Naive thymus-derived CD4-positive, alpha-beta T cell (primary cell): Measurements from ENCODE around the gene SNX19. TPM values are rescaled to one million over a fixed set of nuclear protein-coding genes. Genes with fewer than 3 reads are reported as not detected.

ENCODE experiments used
- ATAC-seq: fragments of 150-1000 bp; cut with Tn5 transposase; 2 replicates; pipeline ENCODE4 v1.10.0; 2021; ENCODE audit warnings: mild to moderate bottlenecking, moderate library complexity
- CTCF ChIA-PET: fragments of 350-600 bp; sonication (Branson Sonifier 250); formaldehyde crosslinking; loops from one replicate; lab custom pipeline; 2021; ENCODE audit warnings: antibody characterized with exemption; lab: Charles Lee
- POLR2A ChIA-PET: fragments of 350-600 bp; sonication (Branson Sonifier 250); formaldehyde crosslinking; loops from one replicate; lab custom pipeline; 2021; ENCODE audit warnings: antibody characterized with exemption, inconsistent platforms; lab: Charles Lee
- DNase-seq, 9 donors: peaks; one replicate each; pipeline versions ENCODE4 v3.0.0 to v3.0.0-alpha.2; 2020 to 2022; ENCODE audit warnings: mixed read lengths in 1 of 9
- H3K27ac ChIP-seq: one replicate; pipeline ENCODE4 v1.7.0; 2013; ENCODE audit warnings: mild to moderate bottlenecking, low read depth, low read length, moderate library complexity
- H3K27me3 ChIP-seq, 2 donors: one replicate each; pipeline ENCODE4 v1.7.0; 2013; ENCODE audit warnings: low read length in 2 of 2, mild to moderate bottlenecking in 2 of 2, moderate library complexity in 2 of 2; ENCODE audit not compliant: control insufficient read depth in 2 of 2, insufficient read depth in 2 of 2
- H3K36me3 ChIP-seq, 3 experiments: 1 replicate in 2 of 3; 2 replicates in 1 of 3; pipeline ENCODE4 v1.7.0; 2013; ENCODE audit warnings: low read length in 3 of 3, mild to moderate bottlenecking in 3 of 3, moderate library complexity in 1 of 3; ENCODE audit not compliant: insufficient read depth in 3 of 3, control insufficient read depth in 2 of 3
- H3K4me1 ChIP-seq, 2 donors: one replicate each; pipeline ENCODE4 v1.7.0; 2013; ENCODE audit warnings: low read length in 2 of 2, mild to moderate bottlenecking in 2 of 2, moderate library complexity in 1 of 2; ENCODE audit not compliant: control insufficient read depth in 2 of 2, insufficient read depth in 2 of 2
- H3K4me3 ChIP-seq: 2 replicates; pipeline ENCODE4 v1.7.0; 2013; ENCODE audit warnings: mild to moderate bottlenecking, low read length
- H3K9me3 ChIP-seq, 3 experiments: 1 replicate in 2 of 3; 2 replicates in 1 of 3; pipeline ENCODE4 v1.7.0; 2013; ENCODE audit warnings: low read length in 3 of 3; ENCODE audit not compliant: control insufficient read depth in 2 of 3
- H3K27ac Mint-ChIP-seq, 9 donors: one replicate each; pipeline ENCODE4 v1.8.0; 2020 to 2022; ENCODE audit warnings: mixed read lengths in 9 of 9, mild to moderate bottlenecking in 8 of 9, moderate library complexity in 5 of 9, inconsistent platforms in 2 of 9
- H3K27me3 Mint-ChIP-seq, 5 donors: one replicate each; pipeline ENCODE4 v1.8.0; 2021 to 2022; ENCODE audit warnings: mixed read lengths in 5 of 5, mild to moderate bottlenecking in 1 of 5
- H3K36me3 Mint-ChIP-seq, 5 donors: one replicate each; pipeline ENCODE4 v1.8.0; 2020 to 2022; ENCODE audit warnings: mixed read lengths in 5 of 5, mild to moderate bottlenecking in 3 of 5, inconsistent platforms in 1 of 5
- H3K4me1 Mint-ChIP-seq, 7 donors: one replicate each; pipeline ENCODE4 v1.8.0; 2020 to 2022; ENCODE audit warnings: mixed read lengths in 7 of 7, mild to moderate bottlenecking in 3 of 7, inconsistent platforms in 1 of 7
- H3K4me3 Mint-ChIP-seq, 10 donors: one replicate each; pipeline ENCODE4 v1.8.0; 2020 to 2022; ENCODE audit warnings: mild to moderate bottlenecking in 10 of 10, mixed read lengths in 10 of 10, moderate library complexity in 6 of 10, inconsistent platforms in 2 of 10
- H3K9me3 Mint-ChIP-seq, 11 donors: one replicate each; pipeline ENCODE4 v1.8.0; 2020 to 2022; ENCODE audit warnings: mixed read lengths in 11 of 11, mild to moderate bottlenecking in 4 of 11, inconsistent platforms in 1 of 11, moderate library complexity in 1 of 11
- intact Hi-C, 2 donors: fragments of 100-400 bp; cut with micrococcal nuclease; formaldehyde crosslinking; loops; one replicate each; pipeline ENCODE4 v1.15.1; 2023
- polyA plus RNA-seq, 2 donors: library from polyadenylated mRNA; unstranded; fragments of 300-500 nt; fragmentation: Illumina TruSeq; gene quantifications; one replicate each; pipeline ENCODE4 v1.2.3, GENCODE V29; 2021
- total RNA-seq, 6 experiments: library from RNA in 5 of 6; stranded (reverse) in 5 of 6; gene quantifications; 1 replicate in 5 of 6; 2 replicates in 1 of 6; pipeline ENCODE4 v1.2.3 and lab custom pipeline; 2021 to 2026

The SNX19 gene
- total and polyA plus RNA-seq, 7 experiments from 2014 or later = 24.8 to 101 (median 56.6) TPM

DNA sequence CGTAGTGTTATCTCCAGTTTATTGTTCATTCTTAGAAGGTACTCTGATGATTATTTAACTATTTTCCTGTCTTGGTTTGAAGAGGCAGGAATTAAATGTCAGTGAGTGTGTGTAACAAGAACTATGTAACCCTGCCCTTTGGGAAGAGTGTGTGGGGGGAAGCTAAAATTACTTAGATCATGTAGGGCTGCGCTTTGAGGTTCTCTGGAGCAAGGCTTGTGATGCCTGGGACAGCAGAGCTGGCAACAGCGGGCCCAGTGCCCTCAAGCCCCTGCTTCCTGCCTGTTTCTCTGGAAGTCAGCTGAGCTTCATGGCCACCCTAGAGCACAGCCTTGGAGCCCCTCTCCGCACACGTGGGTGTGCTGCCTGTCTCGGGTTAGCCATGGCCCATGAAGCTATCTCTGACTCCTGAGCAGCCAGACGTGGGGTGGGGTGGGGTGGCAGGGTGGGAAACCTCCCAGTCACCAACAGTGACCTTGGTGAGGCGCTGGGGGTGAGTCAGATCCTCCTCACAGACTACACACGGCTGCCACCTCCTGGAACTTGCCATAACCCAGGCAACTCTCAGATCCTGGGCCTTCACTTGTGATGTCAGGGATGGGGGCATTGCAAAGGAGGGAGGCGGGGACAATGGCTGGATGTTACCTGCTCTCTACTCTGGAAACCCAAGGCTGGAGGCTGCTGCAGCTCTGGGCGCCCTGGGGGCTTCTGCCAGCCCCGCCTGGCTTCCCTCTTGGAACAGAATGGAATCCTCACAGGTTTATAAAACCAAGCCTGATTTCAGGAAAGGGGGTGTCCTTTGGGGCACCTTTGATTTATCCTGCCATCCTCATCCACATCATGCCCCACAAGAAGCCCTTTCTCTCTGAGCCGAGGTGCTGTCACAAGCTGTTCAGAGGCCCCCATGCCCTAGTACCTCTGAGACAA, 88.6 kb downstream of the SNX19 start:
- H3K4me3 Mint-ChIP-seq = no peak overlapping the region
- no peaks in the 10 kb centered on the region for H3K9me3 Mint-ChIP-seq
- H3K27me3 Mint-ChIP-seq = peaks cover 4 to 15% (median 8%) of the 10 kb centered on the region in 5 donors
- intact Hi-C loops = no loop called here
- no peak overlapping the region for H3K27ac Mint-ChIP-seq
- Histone ChIP-seq H3K36me3 (no peaks in the 10 kb centered on the region), H3K4me1 (no peaks in the 10 kb centered on the region), H3K27ac (no peak overlapping the region), H3K4me3 (no peak overlapping the region), H3K9me3 (no peaks in the 10 kb centered on the region), H3K27me3 (no peaks in the 10 kb centered on the region)
- DNase-seq (no peak), ATAC-seq (no peak)
- CTCF ChIA-PET = no interaction called here
- no peaks in the 10 kb centered on the region for H3K36me3 Mint-ChIP-seq
- H3K4me1 Mint-ChIP-seq = no peaks in the 10 kb centered on the region
- POLR2A ChIA-PET = no interaction called here

DNA sequence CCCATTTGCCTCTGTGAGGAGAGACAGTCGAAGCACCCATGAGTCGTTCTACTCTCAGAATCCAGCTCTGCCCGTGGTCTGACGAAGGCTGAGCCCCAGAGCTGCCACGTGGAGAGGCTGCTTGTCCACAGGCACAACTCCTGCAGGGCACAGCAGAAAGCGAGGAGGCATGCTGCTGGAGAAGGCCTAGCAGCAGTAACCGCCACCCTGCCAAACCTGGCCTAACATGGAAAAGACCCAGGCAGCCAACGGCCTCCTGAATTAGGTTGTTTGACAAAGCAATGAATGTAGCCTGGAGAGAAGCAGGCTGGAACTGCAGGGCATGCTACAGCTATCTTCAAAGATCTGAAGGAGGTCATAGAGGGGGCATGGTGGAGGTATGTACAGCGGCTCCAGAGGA, 89.7 kb downstream of the SNX19 start:
- no peaks in the 10 kb centered on the region for H3K4me1 ChIP-seq
- no peaks in the 10 kb centered on the region for H3K4me1 Mint-ChIP-seq
- intact Hi-C loops = no loop called here
- no peaks in the 10 kb centered on the region for H3K27me3 ChIP-seq
- ATAC-seq = no peak
- no peak overlapping the region for H3K4me3 Mint-ChIP-seq
- H3K9me3 Mint-ChIP-seq = no peaks in the 10 kb centered on the region
- ChIA-PET POLR2A (no interaction called here), CTCF (no interaction called here)
- H3K9me3 ChIP-seq = no peaks in the 10 kb centered on the region
- H3K36me3 ChIP-seq = no peaks in the 10 kb centered on the region
- H3K27ac Mint-ChIP-seq = no peak overlapping the region
- DNase-seq = no peak
- no peaks in the 10 kb centered on the region for H3K36me3 Mint-ChIP-seq
- H3K4me3 ChIP-seq = no peak overlapping the region
- no peak overlapping the region for H3K27ac ChIP-seq
- H3K27me3 Mint-ChIP-seq = peaks cover 4 to 15% (median 8%) of the 10 kb centered on the region in 5 donors

- H3K4me1 ChIP-seq = no peaks in the 10 kb centered on the region
- no peaks in the 10 kb centered on the region for H3K27me3 ChIP-seq
- H3K4me1 Mint-ChIP-seq = no peaks in the 10 kb centered on the region
- CTCF ChIA-PET = no interaction called here
- H3K27ac Mint-ChIP-seq = no peak overlapping the region
- no peak overlapping the region for H3K4me3 ChIP-seq
- intact Hi-C loops = no loop called here
- DNase-seq (no peak), ATAC-seq (no peak)
- no peaks in the 10 kb centered on the region for H3K36me3 ChIP-seq
- no peaks in the 10 kb centered on the region for H3K9me3 ChIP-seq
- H3K27ac ChIP-seq = no peak overlapping the region
- H3K27me3 Mint-ChIP-seq = peaks cover 4 to 15% (median 8%) of the 10 kb centered on the region in 5 donors
- no peaks in the 10 kb centered on the region for H3K36me3 Mint-ChIP-seq
- no peak overlapping the region for H3K4me3 Mint-ChIP-seq
- no peaks in the 10 kb centered on the region for H3K9me3 Mint-ChIP-seq
- POLR2A ChIA-PET = no interaction called here
Measured at GRCh38 chr11:130825983-130826382, 90.3 kb downstream of the SNX19 start.

- no peak overlapping the region for H3K27ac ChIP-seq
- intact Hi-C loops = no loop called here
- H3K9me3 ChIP-seq = no peaks in the 10 kb centered on the region
- Mint-ChIP-seq H3K4me3 (no peak overlapping the region), H3K27ac (no peak overlapping the region), H3K4me1 (peaks cover 0 to 2% (median 0%) of the 10 kb centered on the region in 7 donors), H3K36me3 (no peaks in the 10 kb centered on the region), H3K9me3 (no peaks in the 10 kb centered on the region), H3K27me3 (peaks cover 4 to 19% (median 8%) of the 10 kb centered on the region in 5 donors)
- ChIA-PET CTCF (no interaction called here), POLR2A (no interaction called here)
- H3K4me1 ChIP-seq = no peaks in the 10 kb centered on the region
- H3K27me3 ChIP-seq = no peaks in the 10 kb centered on the region
- no peak for DNase-seq
- no peak for ATAC-seq
- no peaks in the 10 kb centered on the region for H3K36me3 ChIP-seq
- H3K4me3 ChIP-seq = no peak overlapping the region
Measured at GRCh38 chr11:130825561-130825960, 90.7 kb downstream of the SNX19 start.
